ENCODE measurements around the gene INTS3.

GRCh38 chr1:153795934-153796785, 68.3 kb downstream of the INTS3 start:
- TF ChIP-seq POLR2A (IDR thresholded peaks at IDR 0.05; ENCODE audit: low read depth, low read length) (no peak), POLR2AphosphoS5 (IDR thresholded peaks at IDR 0.05; ENCODE audit: low read depth, low read length) (no peak), TAF1 (IDR thresholded peaks at IDR 0.05; ENCODE audit: low read depth, low read length) (no peak), PAX5 (IDR thresholded peaks at IDR 0.05; ENCODE audit: insufficient read depth, low read length, severe bottlenecking) (no peak), SPI1 (IDR thresholded peaks at IDR 0.05; ENCODE audit: low read depth, low read length) (no peak)

Data from GM12891 (cell line).